CD1c-positive myeloid dendritic cell (primary cell): ENCODE measurements around the gene PRICKLE3.
A peak's percentile ranks its signal among the peaks of the same experiment; 100 is the strongest.

ENCODE experiments used
- DNase-seq: peaks from one replicate; pipeline ENCODE4 v3.0.0-alpha.2; 2016; ENCODE audit errors: extremely low spot score

The PRICKLE3 gene

GRCh38 chrX:49186125-49187027 is at the start of gene PRICKLE3:
Gene PRICKLE3 (minus strand): TSS chrX:49186373. CDS start chrX:49186297, 76 bp downstream.
- peak; percentile 80 for DNase-seq

- DNase-seq, result no peak
Measured at GRCh38 chrX:49233887-49234555, 47.8 kb upstream of the PRICKLE3 start.

- no peak for DNase-seq
Measured at GRCh38 chrX:49233176-49233575, 47.0 kb upstream of the PRICKLE3 start, which contains the start of gene CACNA1F. Gene CACNA1F (minus strand): TSS chrX:49233340. CDS start chrX:49233309, 31 bp downstream.

- DNase-seq, result no peak
Measured at GRCh38 chrX:49232525-49232924, 46.4 kb upstream of the PRICKLE3 start.

GRCh38 chrX:49231333-49232000 is 45.3 kb upstream of the PRICKLE3 start:
- DNase-seq, result no peak

GRCh38 chrX:49230500-49231232 is 44.5 kb upstream of the PRICKLE3 start:
- peak; percentile 49 for DNase-seq

- no peak for DNase-seq
Measured at GRCh38 chrX:49228185-49228584, 42.0 kb upstream of the PRICKLE3 start.

GRCh38 chrX:49227726-49228125 is 41.6 kb upstream of the PRICKLE3 start:
- DNase-seq, result no peak

- DNase-seq, result no peak
Measured at GRCh38 chrX:49226946-49227345, 40.8 kb upstream of the PRICKLE3 start.

- no peak for DNase-seq
Measured at GRCh38 chrX:49225858-49226257, 39.7 kb upstream of the PRICKLE3 start.

- DNase-seq, result no peak
Measured at GRCh38 chrX:49221868-49222267, 35.7 kb upstream of the PRICKLE3 start.

- no peak for DNase-seq
Measured at GRCh38 chrX:49220100-49220499, 33.9 kb upstream of the PRICKLE3 start.

GRCh38 chrX:49214996-49215526 is 28.9 kb upstream of the PRICKLE3 start:
- DNase-seq, result no peak

- DNase-seq, result no peak
Measured at GRCh38 chrX:49214416-49214815, 28.2 kb upstream of the PRICKLE3 start.

- DNase-seq, result no peak
Measured at GRCh38 chrX:49212861-49213260, 26.7 kb upstream of the PRICKLE3 start.

GRCh38 chrX:49212209-49212608 is 26.0 kb upstream of the PRICKLE3 start:
- no peak for DNase-seq

GRCh38 chrX:49211074-49211473 is 24.9 kb upstream of the PRICKLE3 start:
- DNase-seq, result no peak

GRCh38 chrX:49210406-49210805 is 24.2 kb upstream of the PRICKLE3 start:
- no peak for DNase-seq

- DNase-seq, result peak; percentile 52
Measured at GRCh38 chrX:49209434-49210251, 23.5 kb upstream of the PRICKLE3 start.

GRCh38 chrX:49208399-49208798 is 22.2 kb upstream of the PRICKLE3 start:
- no peak for DNase-seq
